ENCODE data around the gene SIK3. TPM values are rescaled to one million over a fixed set of nuclear protein-coding genes. Genes with fewer than 3 reads are reported as not detected.
"Not testable (repeated sequence)": the region's sequence is repeated elsewhere in the genome, so short reads cannot be mapped to it uniquely, and the experiment has no call there.

SIK3 gene
- total and polyA plus RNA-seq, 12 donors = 11.7 to 176 (median 25.2) TPM

GRCh38 chr11:117144477-117145392 is 46.5 kb upstream of the SIK3 start:
- Histone ChIP-seq H3K27me3 (no peaks in the 10 kb centered on the region), H3K36me3 (replicated peaks in 1 of 2) (peaks cover 0 to 7% of the 10 kb centered on the region in 2 donors), H3K4me3 (peak overlapping the region; percentile 63 to 94 (median 85)), H3K9me3 (replicated peaks in 1 of 3) (no peaks in the 10 kb centered on the region), H3K27ac (peak overlapping the region; percentile 79 to 95 (median 94)), H3K4me1 (replicated peaks in 1 of 2) (peaks cover 23 to 40% of the 10 kb centered on the region in 2 donors)
- intact Hi-C loops (cut with DNase I) = no loop called here
- DNase-seq = peak; percentile 71 to 92 (median 87)
- TF ChIP-seq POLR2A (IDR thresholded peaks at IDR 0.05) = peak in 1 of 2 donors; percentile 60
- TF ChIP-seq CTCF (IDR thresholded peaks at IDR 0.05) = no peak
- WGBS, 4 donors = 0 to 1% (median 0%) methylated on average over 25 to 62 of the region's 62 CpGs

GRCh38 chr11:117143871-117144476 is 45.7 kb upstream of the SIK3 start, which contains the start of gene PAFAH1B2:
Gene PAFAH1B2 (plus strand): TSS chr11:117144287. CDS start chr11:117152448, 8,161 bp downstream.
- intact Hi-C loops (cut with DNase I) = no loop called here
- Histone ChIP-seq H3K4me3 (peak within 1 kb of the TSS; percentile 63 to 94 (median 85)), H3K27ac (peak within 1 kb of the TSS; percentile 79 to 95 (median 94)), H3K36me3 (replicated peaks in 1 of 2) (peaks cover 0 to 7% of the 10 kb centered on the region in 2 donors), H3K9me3 (replicated peaks in 1 of 3) (no peaks in the 10 kb centered on the region), H3K4me1 (replicated peaks in 1 of 2) (peaks cover 21 to 37% of the 10 kb centered on the region in 2 donors), H3K27me3 (no peaks in the 10 kb centered on the region)
- WGBS, 4 donors = 0 to 1% (median 0%) methylated on average over 19 to 48 of the region's 48 CpGs
- peak; percentile 57 to 89 for TF ChIP-seq POLR2A (IDR thresholded peaks at IDR 0.05)
- TF ChIP-seq CTCF (IDR thresholded peaks at IDR 0.05) = no peak
- peak; percentile 94 to 98 (median 97) for DNase-seq

GRCh38 chr11:117143390-117143789 is 45.2 kb upstream of the SIK3 start:
- Histone ChIP-seq H3K27me3 (no peaks in the 10 kb centered on the region), H3K9me3 (replicated peaks in 1 of 3) (no peaks in the 10 kb centered on the region), H3K4me1 (replicated peaks in 1 of 2) (peaks cover 21 to 36% of the 10 kb centered on the region in 2 donors), H3K27ac (peak overlapping the region; percentile 79 to 95 (median 94)), H3K4me3 (peak overlapping the region in 3 of 4 donors; percentile 63 to 94 (median 83)), H3K36me3 (replicated peaks in 1 of 2) (peaks cover 0 to 7% of the 10 kb centered on the region in 2 donors)
- intact Hi-C loops (cut with DNase I) = no loop called here
- WGBS, 4 donors = 5 to 7% (median 6%) methylated on average over 5 of the region's 5 CpGs
- TF ChIP-seq POLR2A (IDR thresholded peaks at IDR 0.05) (no peak), CTCF (IDR thresholded peaks at IDR 0.05) (peak in 1 of 6 experiments; percentile 4)
- DNase-seq = peak; percentile 48 to 83 (median 66)

GRCh38 chr11:117137223-117138086 is 39.2 kb upstream of the SIK3 start:
- H3K4me1 ChIP-seq (replicated peaks in 1 of 2); H3K9me3 ChIP-seq (replicated peaks in 1 of 3); H3K36me3 ChIP-seq (replicated peaks in 1 of 2); intact Hi-C loops (cut with DNase I); DNase-seq; H3K27ac ChIP-seq; H3K4me3 ChIP-seq; H3K27me3 ChIP-seq: not testable (repeated sequence)
- WGBS, 4 donors = no CpG with 5 or more reads among the region's 15 CpGs

GRCh38 chr11:117134979-117135378 is 36.8 kb upstream of the SIK3 start:
- intact Hi-C loops (cut with DNase I) = loop anchor here in 1 of 2 donors (5.0 kb wide), 1 partner anchor 72 kb away; no protein-coding TSS in a partner anchor
- not testable (repeated sequence) for H3K36me3 ChIP-seq (replicated peaks in 1 of 2); H3K27ac ChIP-seq; DNase-seq; H3K4me1 ChIP-seq (replicated peaks in 1 of 2); H3K4me3 ChIP-seq; H3K9me3 ChIP-seq (replicated peaks in 1 of 3); H3K27me3 ChIP-seq
- 80 to 91% (median 88%) methylated on average over 1 of the region's 4 CpGs; no CpG with 5 or more reads in 1 of the 4 donors for WGBS, 4 donors

Measured in adrenal gland (tissue), 12 donors.